Calu3 (cell line): ENCODE measurements around the gene SRP68. TPM values are rescaled to one million over a fixed set of nuclear protein-coding genes. Genes with fewer than 3 reads are reported as not detected.

ENCODE experiments used
- BruUV-seq: library from RNA; stranded (reverse); fragments of 400-500 nt; replicated peaks from 2 replicates; lab custom pipeline; 2021; lab: Mats Ljungman, UMichigan
- CTCF ChIA-PET: fragments of 300-600 bp; sonication (Branson Sonifier 250); formaldehyde crosslinking; loops from one replicate; lab custom pipeline; 2022; ENCODE audit warnings: antibody characterized with exemption; lab: Charles Lee
- DNase-seq: peaks from one replicate; pipeline ENCODE4 v3.0.0; 2022
- H3K27ac Mint-ChIP-seq: one replicate; pipeline ENCODE4 v1.8.0; 2022; ENCODE audit warnings: mixed read lengths; ENCODE audit not compliant: unreplicated experiment
- H3K27me3 Mint-ChIP-seq: one replicate; pipeline ENCODE4 v1.8.0; 2022; ENCODE audit warnings: mixed read lengths; ENCODE audit not compliant: unreplicated experiment
- H3K36me3 Mint-ChIP-seq: one replicate; pipeline ENCODE4 v1.8.0; 2022; ENCODE audit warnings: mild to moderate bottlenecking, moderate library complexity, mixed read lengths; ENCODE audit not compliant: insufficient read depth, unreplicated experiment
- H3K4me1 Mint-ChIP-seq: one replicate; pipeline ENCODE4 v1.8.0; 2022; ENCODE audit warnings: mild to moderate bottlenecking, low read depth, mixed read lengths; ENCODE audit not compliant: unreplicated experiment
- H3K4me3 Mint-ChIP-seq: one replicate; pipeline ENCODE4 v1.8.0; 2022; ENCODE audit warnings: mild to moderate bottlenecking, low read depth, moderate library complexity, mixed read lengths; ENCODE audit not compliant: unreplicated experiment
- H3K9me3 Mint-ChIP-seq: one replicate; pipeline ENCODE4 v1.8.0; 2022; ENCODE audit warnings: low read depth, mixed read lengths; ENCODE audit not compliant: unreplicated experiment
- intact Hi-C: fragments of 100-400 bp; cut with micrococcal nuclease; formaldehyde crosslinking; loops from one replicate; pipeline ENCODE4 v1.10.0; 2022; ENCODE audit not compliant: unreplicated experiment
- total RNA-seq: library from RNA; stranded (reverse); gene quantifications from 2 replicates; pipeline ENCODE4 v1.2.3, GENCODE V29; 2022
- TF ChIP-seq, protein P1 (sequence below): fragments of 200-600 bp; IDR thresholded peaks from one replicate; pipeline ENCODE4 v1.8.0; 2022; ENCODE audit warnings: antibody characterized with exemption; ENCODE audit not compliant: unreplicated experiment

SRP68 gene
- total RNA-seq, 1 experiment from 2014 or later: 80.7 TPM

DNA sequence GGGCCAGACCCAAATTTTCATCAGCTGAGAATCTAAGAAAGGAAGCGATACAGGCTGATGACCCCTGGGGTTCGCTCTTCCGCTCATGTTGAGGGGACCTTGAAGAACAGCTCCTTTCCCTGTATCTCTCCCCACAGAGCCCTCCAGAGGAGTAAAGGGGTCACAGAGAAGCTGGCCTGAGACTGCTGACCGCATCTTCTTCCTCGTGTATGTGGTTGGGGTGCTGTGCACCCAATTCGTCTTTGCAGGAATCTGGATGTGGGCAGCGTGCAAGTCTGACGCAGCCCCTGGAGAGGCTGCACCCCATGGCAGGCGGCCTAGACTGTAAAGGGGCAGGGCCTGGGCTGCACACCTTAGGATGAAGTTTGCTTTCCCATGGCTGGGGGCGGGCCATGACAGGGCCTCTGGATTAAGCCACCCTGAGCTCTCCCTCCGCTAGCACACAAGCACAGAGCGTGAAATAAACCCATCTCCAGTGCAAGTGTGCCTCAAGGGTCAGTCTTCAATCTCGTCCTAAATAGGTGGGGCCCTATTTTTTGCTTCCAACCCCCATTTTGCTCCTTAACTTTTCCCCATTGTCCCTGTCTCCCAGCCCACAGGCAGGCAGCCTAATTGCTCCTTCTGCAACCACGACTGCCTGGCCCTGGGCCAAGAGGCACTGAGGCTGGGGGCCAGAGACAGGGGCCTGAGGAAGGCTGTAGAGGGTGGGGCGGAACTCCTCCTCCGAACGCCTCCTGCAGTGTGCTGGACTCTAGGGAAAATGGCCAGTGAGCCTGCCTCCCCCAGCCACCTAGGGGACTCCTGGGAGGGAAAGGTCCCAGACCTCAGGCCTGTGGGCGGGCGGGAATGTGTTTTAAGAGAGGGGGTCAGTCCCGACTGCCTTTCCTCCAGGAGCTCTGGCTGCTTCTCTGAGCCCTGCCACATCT is 10.3 kb upstream of the SRP68 start:
- peak overlapping the region; percentile 14 for H3K27ac Mint-ChIP-seq
- no peak overlapping the region for H3K4me3 Mint-ChIP-seq
- H3K4me1 Mint-ChIP-seq: no peaks in the 10 kb centered on the region
- TF ChIP-seq, protein P1, sequence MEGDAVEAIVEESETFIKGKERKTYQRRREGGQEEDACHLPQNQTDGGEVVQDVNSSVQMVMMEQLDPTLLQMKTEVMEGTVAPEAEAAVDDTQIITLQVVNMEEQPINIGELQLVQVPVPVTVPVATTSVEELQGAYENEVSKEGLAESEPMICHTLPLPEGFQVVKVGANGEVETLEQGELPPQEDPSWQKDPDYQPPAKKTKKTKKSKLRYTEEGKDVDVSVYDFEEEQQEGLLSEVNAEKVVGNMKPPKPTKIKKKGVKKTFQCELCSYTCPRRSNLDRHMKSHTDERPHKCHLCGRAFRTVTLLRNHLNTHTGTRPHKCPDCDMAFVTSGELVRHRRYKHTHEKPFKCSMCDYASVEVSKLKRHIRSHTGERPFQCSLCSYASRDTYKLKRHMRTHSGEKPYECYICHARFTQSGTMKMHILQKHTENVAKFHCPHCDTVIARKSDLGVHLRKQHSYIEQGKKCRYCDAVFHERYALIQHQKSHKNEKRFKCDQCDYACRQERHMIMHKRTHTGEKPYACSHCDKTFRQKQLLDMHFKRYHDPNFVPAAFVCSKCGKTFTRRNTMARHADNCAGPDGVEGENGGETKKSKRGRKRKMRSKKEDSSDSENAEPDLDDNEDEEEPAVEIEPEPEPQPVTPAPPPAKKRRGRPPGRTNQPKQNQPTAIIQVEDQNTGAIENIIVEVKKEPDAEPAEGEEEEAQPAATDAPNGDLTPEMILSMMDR: no peak
- no peaks in the 10 kb centered on the region for H3K9me3 Mint-ChIP-seq
- peaks cover 22% of the 10 kb centered on the region for H3K27me3 Mint-ChIP-seq
- CTCF ChIA-PET: no interaction called here
- no TSS peak for BruUV-seq
- intact Hi-C loops: no loop called here
- peaks cover 51% of the 10 kb centered on the region for H3K36me3 Mint-ChIP-seq
- no peak for DNase-seq

GRCh38 chr17:76081295-76082210 is 9.2 kb upstream of the SRP68 start:
- TF ChIP-seq, protein P1: no peak
- intact Hi-C loops: no loop called here
- CTCF ChIA-PET: no interaction called here
- Mint-ChIP-seq H3K27me3 (peaks cover 32% of the 10 kb centered on the region), H3K27ac (peak overlapping the region; percentile 14), H3K9me3 (no peaks in the 10 kb centered on the region), H3K4me1 (no peaks in the 10 kb centered on the region), H3K36me3 (peaks cover 51% of the 10 kb centered on the region), H3K4me3 (no peak overlapping the region)
- BruUV-seq: no TSS peak
- DNase-seq: no peak

- Mint-ChIP-seq H3K27ac (peak overlapping the region; percentile 14), H3K9me3 (no peaks in the 10 kb centered on the region), H3K4me1 (no peaks in the 10 kb centered on the region), H3K4me3 (no peak overlapping the region), H3K36me3 (peaks cover 51% of the 10 kb centered on the region), H3K27me3 (peaks cover 40% of the 10 kb centered on the region)
- DNase-seq: no peak
- TF ChIP-seq, protein P1: no peak
- intact Hi-C loops: no loop called here
- CTCF ChIA-PET: interaction anchor here (1.6 kb wide), 1 partner anchor 66 kb away, joined by 6 read pairs; no protein-coding TSS in a partner anchor
- no TSS peak for BruUV-seq
Observed at GRCh38 chr17:76080768-76081287, 8.5 kb upstream of the SRP68 start.
